IPS DF 4.7 (cell line): ENCODE measurements around the gene PER1.
"Not testable (repeated sequence)": the region's sequence is repeated elsewhere in the genome, so short reads cannot be mapped to it uniquely, and the experiment has no call there.

Experiments used
- DNase-seq: peaks from one replicate; pipeline ENCODE4 v3.0.0-alpha.2; 2013; ENCODE audit warnings: low spot score; ENCODE audit errors: extremely low read depth

Gene PER1

GRCh38 chr17:8120520-8121406 lies 31.4 kb downstream of the PER1 start:
- DNase-seq, result no peak

DNA sequence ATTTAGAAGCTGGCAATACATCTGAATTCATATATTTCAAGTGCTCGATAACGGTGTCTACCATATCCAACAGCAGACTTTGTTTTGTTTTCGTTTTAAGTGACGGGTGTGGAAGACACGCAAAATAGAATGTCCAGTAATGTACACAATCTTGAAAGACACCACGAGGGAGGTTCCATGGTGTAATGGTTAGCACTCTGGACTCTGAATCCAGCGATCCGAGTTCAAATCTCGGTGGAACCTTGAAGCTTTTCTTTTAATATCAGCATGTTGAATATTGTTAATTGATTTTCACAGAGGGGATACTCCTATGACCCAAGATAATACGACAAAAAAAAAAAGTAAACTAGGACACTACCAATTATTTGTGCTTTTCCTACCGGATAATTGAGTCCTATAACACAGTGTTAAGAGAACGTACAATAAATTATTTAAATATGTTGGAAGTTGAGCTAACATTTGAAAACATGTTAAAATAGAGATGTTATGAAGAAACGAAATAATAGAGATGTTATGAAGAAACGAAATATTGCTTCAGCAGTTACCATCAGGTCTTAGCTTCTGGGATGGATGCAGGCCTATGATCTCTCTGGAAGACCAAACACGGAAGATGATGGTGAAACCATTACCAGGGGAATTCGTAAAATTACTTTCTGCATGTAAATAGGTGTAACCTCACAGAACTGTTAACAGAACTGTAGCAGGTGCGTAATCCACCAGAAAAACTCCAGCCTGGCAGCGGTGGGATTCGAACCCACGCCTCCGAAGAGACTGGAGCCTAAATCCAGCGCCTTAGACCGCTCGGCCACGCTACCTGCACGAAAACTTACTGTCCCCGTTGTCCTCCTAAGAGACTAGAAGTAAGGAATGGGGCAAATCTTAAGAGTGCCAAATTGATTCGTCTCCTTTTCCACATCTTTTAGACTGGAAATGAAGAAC lies 32.4 kb downstream of the PER1 start:
- DNase-seq, result no peak

DNA sequence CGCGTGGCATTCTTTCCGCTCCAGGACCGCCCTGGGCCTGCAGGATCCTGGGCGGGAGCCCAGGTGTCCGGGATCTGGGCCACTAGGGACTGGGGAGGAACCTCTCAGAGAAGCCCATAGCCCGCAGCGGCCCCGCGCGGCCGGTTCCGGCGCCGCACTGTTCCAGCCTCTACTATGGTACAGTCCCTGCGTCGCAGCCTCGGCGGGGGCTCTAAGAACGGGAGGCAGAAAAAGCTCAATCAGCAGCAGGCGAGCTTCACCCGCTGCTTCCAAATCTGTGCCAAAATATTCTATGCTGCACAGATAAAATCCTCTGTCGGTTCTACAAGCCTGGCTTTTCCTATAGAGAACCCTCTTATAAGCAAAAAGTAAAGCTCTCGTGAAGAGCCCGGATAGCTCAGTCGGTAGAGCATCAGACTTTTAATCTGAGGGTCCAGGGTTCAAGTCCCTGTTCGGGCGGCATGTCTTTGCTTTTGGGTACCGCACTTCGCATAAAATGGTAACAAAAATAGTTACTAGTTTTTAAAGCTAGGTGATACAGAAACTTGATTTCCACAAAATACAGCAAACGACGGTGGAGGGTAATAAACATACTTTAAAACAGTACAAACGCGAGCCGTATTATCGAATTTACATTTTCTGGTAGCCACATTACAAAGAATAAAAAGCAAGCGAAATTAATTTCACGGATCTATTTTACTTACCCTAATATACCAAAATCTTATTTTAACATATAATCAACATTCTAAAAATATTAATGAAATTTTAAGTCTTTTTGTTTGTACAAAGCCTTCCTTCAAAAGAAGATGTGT lies 33.2 kb downstream of the PER1 start:
- no peak for DNase-seq

- DNase-seq, result no peak
Observed at GRCh38 chr17:8117980-8118768, 34.0 kb downstream of the PER1 start, which contains the start of gene ALOXE3. ALOXE3 (minus strand) TSS chr17:8118514; CDS start chr17:8117990, 524 bp downstream.

- DNase-seq, result no peak
Observed at GRCh38 chr17:8117367-8117979, 34.7 kb downstream of the PER1 start.

DNA sequence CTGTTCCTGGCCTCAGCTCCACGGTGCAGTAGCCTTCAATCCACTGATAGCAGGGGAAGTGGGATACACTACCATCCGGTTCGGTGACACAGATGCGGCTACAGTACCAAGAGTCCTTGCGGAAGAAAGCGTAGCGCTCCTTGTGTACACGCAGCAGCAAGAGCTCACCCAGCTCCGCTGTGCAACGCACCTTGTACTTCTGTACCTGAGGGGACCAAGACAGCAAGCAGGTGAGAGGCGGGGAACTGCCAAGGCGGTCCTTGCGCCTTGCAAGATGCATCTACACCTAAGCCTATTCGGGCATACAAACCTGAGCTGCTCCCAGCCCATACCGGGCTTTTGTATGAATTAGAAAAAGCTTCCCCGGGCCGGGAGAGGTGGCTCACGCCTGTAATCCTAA lies 35.4 kb downstream of the PER1 start:
- DNase-seq, result no peak

DNA sequence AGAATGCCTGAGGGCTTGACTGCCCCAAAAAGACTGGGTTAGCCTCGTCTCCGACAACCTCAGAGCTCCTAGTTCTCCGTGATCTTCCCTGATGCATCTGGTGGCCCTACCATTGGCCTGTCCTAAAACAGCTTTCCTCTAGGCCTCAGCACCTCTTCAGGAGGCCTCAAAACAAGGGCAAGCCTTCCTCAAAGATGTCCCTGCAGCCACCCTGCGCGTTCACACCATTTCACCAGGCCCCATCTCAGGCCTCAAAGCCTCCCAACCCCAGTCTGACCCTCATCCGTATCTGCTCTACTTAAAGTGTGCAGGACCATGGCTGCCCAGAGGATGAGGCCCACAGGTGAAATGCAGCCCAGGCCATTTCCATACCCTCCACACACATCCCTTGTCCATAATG lies 41.3 kb downstream of the PER1 start:
- no peak for DNase-seq

GRCh38 chr17:8110456-8110804 lies 41.8 kb downstream of the PER1 start:
- no peak for DNase-seq

DNA sequence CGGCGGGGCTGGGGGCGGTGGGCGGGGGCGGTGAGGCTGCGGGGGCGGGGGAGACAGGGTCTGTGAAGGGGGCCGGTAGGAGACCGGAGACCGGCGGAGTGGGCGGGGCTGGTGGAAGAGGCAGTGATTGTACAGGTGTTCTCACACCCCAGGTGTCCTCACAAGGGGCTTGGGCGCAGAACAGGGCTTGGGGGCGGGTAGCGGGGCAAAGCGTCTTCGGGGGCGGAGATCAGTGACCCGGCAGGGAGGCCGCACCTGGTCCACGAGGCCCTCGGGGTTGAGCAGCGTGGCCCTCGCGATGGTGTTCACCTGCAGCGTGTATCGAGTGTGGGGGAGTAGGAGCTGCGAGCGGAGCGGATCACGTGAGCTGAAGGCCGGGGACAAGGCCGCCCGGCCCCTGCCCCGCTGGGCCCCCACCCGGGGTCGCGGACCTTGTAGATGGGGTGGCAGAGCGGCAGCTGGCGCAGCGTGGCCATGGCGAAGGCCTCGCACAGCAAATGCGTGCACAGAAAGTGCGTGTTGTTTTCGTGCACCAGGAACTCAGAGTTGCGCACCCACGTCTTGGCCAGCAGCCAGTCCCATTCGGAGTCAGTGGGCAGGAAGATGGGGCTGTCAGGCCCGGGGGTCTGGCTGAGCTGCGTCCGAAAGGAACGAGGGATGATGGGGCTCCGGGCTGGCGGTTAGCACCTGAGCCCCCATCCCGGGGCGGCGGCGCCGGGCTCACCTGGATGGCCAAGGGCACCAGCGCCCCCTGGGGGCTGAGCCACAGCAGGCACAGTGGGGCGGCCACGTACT lies 42.3 kb downstream of the PER1 start:
- DNase-seq, result no peak

- no peak for DNase-seq
Observed at GRCh38 chr17:8108972-8109660, 43.1 kb downstream of the PER1 start.

- not testable (repeated sequence) for DNase-seq
Observed at GRCh38 chr17:8106980-8107379, 45.2 kb downstream of the PER1 start.

GRCh38 chr17:8105957-8106398 lies 46.2 kb downstream of the PER1 start:
- no peak for DNase-seq

- no peak for DNase-seq
Observed at GRCh38 chr17:8104911-8105310, 47.3 kb downstream of the PER1 start.

- no peak for DNase-seq
Observed at GRCh38 chr17:8103549-8103948, 48.7 kb downstream of the PER1 start.

DNA sequence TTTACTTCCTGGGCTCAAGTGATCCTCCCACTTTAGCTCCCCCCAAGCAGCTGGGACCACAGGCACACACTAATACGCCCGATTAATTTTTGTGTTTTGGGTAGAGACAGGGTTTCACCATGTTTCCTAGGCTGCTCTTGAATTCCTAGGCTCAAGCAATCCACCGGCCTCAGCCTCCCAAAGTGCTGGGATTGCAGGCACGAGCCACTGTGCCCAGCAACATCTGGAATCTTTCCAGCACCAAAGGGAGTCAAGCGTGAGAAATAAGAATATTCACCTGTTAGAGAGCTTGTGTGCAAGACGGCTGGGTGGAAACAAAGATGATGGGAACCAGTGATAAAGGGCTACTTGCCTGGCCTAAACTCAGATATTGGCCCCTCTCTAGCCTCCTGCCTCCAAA lies 50.5 kb downstream of the PER1 start:
- DNase-seq, result no peak

DNA sequence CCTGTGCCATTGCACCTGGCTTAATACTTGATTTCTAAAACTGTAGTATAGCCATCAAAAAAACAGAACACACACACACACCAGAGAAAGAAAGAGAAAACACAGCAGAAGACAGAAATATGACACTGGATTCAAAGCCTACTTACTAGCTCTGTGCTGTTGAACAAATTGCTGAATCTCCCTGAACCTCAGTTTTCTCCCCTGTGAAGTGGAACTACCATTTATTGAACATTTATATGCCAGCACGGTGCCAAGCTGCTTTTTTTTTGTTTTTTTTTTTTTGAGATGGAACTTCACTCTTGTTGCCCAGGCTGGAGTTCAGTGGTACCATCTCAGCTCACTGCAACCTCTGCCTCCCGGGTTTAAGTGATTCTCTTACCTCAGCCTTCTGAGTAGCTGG lies 51.4 kb downstream of the PER1 start:
- no peak for DNase-seq

GRCh38 chr17:8100111-8100510 lies 52.1 kb downstream of the PER1 start:
- DNase-seq, result no peak

- no peak for DNase-seq
Observed at GRCh38 chr17:8096541-8096940, 55.7 kb downstream of the PER1 start.

- DNase-seq, result no peak
Observed at GRCh38 chr17:8095361-8095760, 56.8 kb downstream of the PER1 start.
